IPS DF 19.7 (cell line): ENCODE results near the gene SLAMF1.
"Not testable (repeated sequence)": the region's sequence is repeated elsewhere in the genome, so short reads cannot be mapped to it uniquely, and the experiment has no call there.

ENCODE experiments used
- DNase-seq: peaks from one replicate; pipeline ENCODE4 v3.0.0-alpha.2; 2013; ENCODE audit warnings: low read depth, low spot score

Gene SLAMF1

GRCh38 chr1:160563230-160563629 is 83.6 kb downstream of the SLAMF1 start:
- not testable (repeated sequence) for DNase-seq

- not testable (repeated sequence) for DNase-seq
These were observed 84.1 kb downstream of the SLAMF1 start for GRCh38 chr1:160562745-160563144.

GRCh38 chr1:160560806-160561205 is 86.0 kb downstream of the SLAMF1 start:
- DNase-seq, result no peak

GRCh38 chr1:160560045-160560705 is 86.7 kb downstream of the SLAMF1 start:
- no peak for DNase-seq

- DNase-seq, result not testable (repeated sequence)
These were observed 87.4 kb downstream of the SLAMF1 start for GRCh38 chr1:160559437-160559836.

GRCh38 chr1:160558660-160559380 is 88.0 kb downstream of the SLAMF1 start:
- no peak for DNase-seq
